ENCODE results near the gene PRXL2B.

Gene PRXL2B

DNA sequence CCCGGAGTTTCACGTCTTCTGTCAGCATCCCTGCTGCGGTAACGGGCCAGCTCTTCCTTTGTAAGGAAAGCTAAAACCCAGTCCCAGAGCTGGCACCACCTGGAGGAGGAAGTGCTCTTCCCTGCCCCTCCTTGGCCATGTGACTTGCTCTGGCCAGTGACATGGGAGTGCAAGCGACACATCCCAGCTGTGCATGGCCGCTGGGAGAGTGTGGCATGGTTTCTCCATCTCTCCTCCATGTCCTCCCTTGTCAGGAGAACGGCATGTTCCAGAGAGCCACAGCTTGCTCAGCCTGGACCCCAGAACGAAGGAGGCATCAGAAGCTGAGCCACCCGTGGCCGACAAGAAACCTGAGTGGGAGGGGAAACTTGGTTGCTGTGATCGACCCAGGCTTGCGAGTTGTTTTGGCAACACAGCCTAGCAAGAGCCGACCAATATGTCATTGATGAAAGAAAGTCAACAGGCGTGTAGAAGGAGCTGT lies 2.7 kb upstream of the PRXL2B start:
- DNase-seq (ENCODE audit: insufficient read length, low spot score) (no peak), FAIRE-seq (no peak)

DNA sequence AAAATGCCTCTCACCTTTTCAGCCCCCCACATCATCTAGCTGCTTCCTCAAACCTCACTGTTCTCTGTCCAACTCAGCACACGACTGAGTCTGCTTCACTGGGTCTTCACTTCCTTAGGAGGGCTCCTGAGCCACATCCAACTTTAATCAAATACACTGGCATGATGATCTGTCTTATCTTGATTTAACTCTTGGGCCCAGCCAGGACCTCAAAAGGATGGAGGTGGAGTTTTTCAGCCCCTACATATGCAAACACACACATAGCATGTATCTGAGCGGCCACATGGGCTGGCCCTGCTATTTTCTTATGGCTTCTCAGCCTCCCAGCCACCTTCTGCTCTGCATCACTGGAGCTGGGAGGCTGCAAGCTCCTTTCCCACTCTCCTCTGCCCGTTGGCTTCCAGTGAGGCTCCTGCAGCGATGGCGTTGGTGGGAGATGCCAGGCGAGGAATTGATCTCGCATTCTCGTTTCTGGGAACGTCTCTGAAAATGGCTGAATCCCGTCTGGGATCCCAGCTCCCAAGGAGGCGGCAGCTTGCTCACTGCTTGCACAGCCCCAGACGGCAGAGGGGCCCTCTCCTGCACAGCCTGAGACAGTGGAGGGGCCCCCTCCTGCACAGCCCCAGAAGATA lies 1.8 kb upstream of the PRXL2B start:
- FAIRE-seq: no peak
- no peak for DNase-seq (ENCODE audit: insufficient read length, low spot score)

DNA sequence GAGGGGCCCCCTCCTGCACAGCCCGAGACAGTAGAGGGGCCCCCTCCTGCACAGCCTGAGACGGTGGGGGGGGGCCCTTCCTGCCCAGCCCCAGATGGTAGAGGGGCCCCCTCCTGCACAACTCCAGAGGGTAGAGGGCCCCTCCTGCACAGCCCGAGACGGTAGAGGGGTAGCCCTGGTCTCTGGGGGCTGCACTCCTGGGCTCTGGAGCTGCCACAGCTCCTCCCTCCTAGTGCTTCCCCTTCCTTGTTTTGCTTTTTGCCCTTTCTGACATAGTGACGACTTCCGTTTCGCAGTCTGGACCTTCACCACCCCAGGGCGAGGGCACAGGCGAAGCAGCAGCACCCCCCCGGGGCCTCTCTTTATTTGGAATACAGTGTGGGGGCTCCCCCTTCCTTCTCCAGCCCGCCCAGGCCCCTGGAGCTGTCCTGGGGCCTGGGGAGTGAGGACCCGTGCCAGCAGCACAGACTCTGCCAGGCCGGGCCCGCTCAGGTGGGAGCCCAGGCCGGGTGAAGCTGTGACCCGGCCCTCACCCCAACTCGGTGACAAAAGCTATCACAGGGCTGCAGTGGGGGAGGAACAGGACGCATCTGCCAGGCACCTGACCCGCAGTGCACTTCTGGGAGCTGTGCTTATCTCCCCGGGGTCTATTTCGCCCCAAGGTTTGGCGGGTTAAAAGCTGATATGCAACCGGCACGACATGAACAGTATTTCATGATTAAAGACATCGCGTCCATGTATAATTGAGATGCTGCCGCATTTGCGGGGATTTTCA lies 1.1 kb upstream of the PRXL2B start:
- DNase-seq (ENCODE audit: insufficient read length, low spot score) (peak; percentile 55), FAIRE-seq (peak; percentile 77)

DNA sequence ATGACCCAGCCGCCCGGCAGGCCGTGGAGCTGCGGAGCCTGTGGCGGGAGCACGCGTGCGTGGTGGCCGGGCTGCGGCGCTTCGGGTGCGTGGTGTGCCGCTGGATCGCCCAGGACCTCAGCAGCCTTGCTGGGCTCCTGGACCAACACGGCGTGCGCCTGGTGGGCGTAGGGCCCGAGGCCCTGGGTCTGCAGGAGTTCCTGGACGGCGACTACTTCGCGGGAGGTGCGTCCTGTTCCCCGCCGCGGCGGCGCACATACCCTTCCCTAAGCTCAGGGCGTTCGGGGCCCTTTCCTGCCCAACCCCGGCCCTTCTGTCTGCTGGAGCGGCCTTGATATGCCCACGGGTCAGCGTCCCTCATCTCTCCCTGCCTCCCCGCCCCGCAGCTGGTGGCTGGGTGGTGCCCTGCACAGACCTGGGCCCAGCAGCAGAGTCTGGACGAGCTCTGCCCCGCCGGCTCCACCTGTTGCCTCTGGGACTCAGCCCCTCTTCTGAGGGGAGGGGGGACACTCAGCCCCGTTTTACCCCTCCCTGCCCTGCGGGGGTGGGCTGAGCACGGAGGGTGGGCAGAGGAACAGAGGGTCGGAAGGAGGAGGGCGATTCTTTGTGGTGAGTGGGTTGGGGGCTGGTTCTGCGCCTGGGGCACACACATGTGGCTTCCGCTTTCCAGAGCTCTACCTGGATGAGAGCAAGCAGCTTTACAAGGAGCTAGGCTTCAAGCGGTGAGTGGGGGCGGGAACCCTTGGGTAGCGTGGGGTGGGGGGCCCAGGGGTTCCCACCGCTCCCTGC lies 688 bp downstream of the PRXL2B start:
- DNase-seq (ENCODE audit: insufficient read length, low spot score): no peak
- no peak for FAIRE-seq

DNA sequence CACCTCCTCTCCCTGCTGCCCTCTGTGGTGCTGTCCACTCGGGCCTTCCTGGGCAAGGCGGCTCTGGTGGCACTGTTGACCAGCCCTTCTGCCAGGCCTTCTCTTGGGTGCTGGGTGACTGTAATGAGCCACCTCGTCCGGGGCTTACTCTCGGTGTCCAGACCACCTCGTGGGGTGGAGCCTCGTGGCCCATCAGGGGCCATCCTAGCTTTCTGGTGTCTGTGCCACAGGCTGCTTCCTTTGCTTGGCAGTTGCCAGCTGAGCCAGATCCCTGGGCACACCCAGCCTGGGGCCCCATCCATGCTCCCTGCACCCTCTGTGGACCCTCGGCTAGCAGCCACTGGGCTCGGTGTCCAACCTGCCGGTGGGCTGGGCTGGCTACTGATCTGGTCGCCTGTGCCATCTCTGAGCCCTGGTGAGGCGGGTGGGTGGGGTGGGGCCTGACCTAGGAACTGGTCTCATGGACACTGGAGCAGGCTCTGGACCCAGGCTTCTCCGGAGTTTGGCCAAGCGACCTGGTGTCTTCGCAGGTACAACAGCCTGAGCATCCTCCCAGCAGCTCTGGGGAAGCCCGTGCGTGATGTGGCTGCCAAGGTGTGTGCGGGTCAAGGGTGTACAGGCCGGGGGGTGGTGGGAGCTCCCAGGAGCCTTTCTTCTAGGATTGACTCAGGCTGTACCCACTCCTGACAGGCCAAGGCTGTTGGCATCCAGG lies 1.4 kb downstream of the PRXL2B start:
- FAIRE-seq: no peak
- DNase-seq (ENCODE audit: insufficient read length, low spot score): no peak

DNA sequence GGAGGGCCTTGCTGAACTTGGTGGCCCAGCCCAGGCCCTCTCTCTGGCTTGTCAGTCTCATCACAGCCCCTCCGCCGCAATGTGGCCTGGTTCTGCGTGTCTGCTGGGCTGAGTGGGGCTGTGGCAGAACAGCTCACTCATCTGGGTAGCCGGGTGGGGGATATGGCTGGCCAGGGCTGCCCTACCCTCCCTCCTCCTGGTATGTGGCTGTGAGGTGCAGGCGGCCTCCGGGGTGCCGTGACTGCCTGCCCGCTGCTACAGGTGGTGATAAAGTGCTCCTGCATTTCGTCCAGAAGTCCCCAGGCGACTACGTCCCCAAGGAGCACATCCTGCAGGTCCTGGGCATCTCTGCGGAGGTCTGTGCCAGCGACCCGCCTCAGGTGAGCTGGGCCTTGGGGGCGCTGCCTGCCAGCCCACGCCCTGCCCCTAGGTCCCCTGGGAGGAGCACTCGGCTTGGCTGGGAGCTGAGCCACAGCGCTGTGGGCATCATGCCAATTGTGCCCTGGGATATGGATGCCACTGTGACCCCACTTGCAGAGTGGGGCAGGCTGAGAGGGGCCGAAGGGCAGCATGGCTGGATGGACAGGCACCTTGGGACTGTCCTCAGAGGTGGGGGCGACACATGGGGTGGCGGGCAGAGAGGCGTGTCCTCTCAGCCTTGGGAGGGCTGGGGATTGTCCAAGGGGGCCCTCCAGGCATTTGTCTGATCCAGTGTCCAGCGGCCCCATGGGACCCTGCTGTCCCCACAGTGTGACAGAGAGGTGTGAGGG lies 2.3 kb downstream of the PRXL2B start:
- FAIRE-seq: no peak
- DNase-seq (ENCODE audit: insufficient read length, low spot score): no peak

GRCh38 chr1:2589431-2590232 lies 3.1 kb downstream of the PRXL2B start:
- DNase-seq (ENCODE audit: insufficient read length, low spot score) (no peak), FAIRE-seq (no peak)

DNA sequence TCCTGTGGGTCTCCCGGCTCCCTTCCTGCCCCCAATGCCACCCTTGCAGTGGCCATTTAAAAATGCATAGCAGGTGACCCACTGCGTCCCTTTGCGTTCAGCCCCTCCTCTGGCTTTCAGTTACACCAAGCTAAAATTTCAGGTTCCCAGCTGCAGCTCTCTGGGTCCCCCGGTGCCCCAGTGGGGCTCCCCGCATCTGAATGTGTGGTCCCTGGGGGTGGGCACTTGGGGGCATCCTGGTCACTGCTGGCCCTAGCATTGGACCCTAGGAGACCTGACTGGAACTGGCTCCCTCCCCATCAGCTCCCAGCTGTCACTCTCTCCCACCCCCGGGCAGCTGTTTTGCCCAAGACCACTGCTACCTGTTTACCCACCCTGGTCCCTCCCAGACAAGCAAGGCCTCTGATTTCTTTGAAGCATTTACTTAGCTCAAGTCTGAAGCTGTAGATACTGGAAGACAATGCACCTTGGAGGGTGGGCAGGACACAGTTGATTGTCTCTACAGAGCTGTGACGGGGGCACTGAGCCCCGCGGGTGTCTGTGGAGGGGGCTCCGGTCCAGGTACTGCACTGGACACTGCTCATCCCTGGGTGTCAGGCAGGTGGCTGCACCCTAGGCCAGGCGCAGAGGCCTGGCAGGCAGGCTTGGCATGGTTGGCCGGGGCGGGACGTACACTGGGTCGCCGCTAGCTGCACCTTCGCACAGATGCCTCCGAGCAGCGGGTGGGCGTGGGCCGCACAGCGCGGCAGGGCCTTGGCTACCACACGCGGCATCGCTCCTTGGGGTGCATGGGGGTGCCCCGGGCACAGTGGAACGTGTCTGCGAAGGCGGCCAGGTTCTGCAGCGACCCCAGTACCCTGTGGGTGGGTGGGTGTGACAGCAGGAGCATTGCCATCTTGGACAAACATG lies 3.9 kb downstream of the PRXL2B start:
- no peak for FAIRE-seq
- no peak for DNase-seq (ENCODE audit: insufficient read length, low spot score)

DNA sequence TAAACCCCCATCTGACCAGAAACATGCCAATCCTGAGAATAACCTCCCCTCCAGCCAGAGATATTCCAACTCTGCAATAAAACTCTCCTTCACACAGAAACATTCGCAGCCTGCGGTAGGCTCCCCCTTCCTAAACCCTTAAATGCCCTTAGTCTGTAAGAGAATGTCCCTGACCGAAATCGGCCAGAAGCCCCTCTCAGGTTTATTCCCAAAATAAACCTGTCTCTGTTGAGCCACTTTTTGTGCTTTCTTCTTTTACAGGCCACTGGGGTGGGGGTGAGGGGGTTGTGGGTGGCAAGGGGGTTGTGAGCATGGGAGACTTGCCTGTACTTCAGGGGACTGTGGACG lies 4.6 kb downstream of the PRXL2B start:
- FAIRE-seq: no peak
- DNase-seq (ENCODE audit: insufficient read length, low spot score): no peak

DNA sequence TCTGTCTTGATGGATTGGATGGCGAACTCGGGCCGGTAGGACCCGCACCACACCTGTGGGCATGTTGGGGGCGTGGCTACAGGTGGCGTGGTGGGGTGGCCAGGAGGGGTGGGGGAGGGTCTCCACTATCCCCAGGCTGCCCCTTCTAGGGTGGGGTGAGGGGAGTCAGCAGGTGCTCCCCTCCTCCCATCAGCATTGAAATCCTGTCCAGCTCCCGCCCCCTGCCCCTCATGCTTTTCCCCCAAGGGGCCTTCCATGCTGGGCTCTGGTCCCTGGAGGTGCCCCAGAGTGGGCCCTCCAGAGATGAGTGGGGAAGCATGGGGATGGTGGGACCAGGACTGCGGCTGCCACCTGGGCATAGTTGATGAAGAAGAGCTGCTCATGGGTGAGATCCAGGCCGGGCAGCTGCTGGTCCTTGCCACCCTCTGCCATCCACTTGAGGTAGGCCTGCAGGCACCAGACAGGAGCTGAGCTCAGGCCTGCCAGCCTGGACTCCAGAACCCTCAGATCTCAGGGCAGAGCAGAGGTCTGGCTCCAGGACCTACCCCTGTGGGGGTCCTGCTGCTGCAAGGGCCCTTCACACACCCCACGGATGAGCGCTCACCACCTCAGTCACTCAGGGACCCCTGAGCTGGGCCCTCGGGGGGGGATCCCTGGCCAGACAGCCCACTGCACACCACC lies 5.1 kb downstream of the PRXL2B start:
- DNase-seq (ENCODE audit: insufficient read length, low spot score): no peak
- FAIRE-seq: no peak

DNA sequence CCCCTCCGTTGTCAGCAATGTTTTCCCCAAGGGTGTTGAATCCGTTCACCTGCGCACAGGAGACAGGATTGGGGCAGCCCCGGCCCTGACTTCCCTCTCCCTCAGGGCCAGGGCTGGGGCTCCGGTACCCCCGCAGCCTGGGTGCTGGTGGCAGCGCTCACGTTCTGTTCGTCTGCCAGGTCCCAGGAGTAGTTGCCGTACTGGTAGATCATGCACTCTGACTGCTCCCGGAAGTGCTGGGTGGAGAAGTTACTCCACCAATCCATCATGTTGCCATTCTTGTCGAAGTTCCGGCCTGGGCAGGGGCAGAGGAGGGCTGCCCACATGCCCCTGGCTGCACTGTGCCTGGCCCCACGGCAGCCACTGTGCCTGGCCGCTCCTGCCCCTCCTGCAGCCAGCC lies 6.1 kb downstream of the PRXL2B start:
- no peak for DNase-seq (ENCODE audit: insufficient read length, low spot score)
- no peak for FAIRE-seq

DNA sequence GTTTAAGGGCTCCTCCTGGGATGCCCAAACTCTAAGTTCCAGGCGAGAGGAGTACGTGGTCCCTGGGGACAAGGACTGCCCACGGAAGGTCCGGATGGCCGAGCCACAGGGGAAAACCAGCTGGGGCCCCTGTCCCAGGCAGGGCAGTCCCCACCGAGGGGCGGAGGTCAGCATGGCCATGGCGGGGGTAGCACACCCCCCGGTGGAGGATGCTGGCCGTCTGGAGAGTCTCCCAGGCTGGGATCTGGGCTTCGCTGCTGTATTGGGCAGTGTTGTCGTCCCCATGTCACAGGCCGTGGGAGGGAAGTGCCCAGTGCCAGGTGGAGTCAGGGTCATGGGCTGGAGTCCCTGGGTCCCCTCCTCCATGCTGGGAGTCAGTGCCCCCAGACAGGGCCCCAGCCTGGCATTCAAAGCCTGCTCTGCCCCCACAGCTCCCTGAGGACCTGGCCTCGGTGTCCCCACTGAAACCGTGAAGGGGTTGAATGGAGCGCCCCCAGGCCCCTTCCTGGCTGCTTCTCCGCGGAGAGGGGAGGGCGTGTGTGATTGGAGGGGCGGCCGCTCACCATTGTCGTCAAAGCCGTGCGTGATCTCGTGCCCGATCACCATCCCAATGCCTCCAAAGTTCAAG lies 6.8 kb downstream of the PRXL2B start:
- DNase-seq (ENCODE audit: insufficient read length, low spot score): no peak
- FAIRE-seq: no peak

- DNase-seq (ENCODE audit: insufficient read length, low spot score) (peak; percentile 25), FAIRE-seq (no peak)
Measured at GRCh38 chr1:2594001-2594640, 7.5 kb downstream of the PRXL2B start.

DNA sequence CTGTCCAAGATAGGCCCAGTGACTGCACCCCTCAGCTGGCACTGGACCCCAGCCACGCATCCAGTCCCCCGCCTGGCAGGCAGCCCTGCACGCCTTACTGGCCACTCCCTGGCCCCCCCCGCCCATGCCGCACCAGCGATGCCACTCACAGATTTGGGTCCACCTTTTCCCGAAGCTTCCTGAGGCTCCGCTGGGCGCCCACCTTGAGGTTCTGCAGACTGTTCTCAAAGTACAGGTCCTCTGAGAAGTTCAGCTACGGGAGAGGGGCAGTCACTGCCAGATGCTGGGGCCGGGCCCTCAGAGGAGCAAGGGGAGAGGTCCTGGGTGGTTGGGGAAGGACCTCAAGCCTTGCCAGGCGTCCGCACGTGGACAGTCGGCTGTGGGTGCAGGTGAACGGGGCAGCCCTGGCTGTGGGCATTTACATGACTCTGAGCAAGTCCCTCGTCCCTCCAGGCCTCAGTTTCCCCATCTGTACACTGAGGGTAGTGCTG lies 8.1 kb downstream of the PRXL2B start:
- FAIRE-seq: no peak

DNA sequence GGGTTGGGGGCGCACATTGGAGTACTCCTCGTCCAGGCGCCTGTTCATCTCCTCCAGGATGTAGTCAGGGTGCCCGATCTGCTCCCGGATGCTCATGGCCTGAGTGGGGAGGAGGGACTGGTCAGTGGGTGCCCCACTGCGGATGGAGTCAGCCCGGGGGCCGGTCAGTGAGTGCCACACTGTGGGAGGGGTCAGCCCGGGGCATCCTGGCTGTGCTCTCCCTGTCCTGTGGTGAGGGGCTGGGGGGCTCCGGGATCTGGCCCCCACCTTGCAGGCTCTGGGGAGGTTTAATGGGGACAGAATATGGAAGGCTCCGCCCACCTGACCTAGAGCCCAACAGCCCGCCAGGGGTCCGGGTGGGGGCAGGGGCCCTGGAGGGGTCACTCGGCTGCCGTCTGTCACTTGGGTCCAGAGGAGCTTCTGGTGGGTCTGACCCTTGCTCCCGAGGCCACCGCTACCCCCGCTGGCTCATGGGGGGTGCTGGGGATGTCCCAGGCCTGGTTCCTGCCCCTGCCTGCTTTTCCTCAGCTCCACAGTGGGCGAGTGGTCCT lies 8.8 kb downstream of the PRXL2B start:
- FAIRE-seq: no peak

More for the DNA sequence above, 8.1 kb downstream of the PRXL2B start:
- no peak for DNase-seq (ENCODE audit: insufficient read length, low spot score)

DNA sequence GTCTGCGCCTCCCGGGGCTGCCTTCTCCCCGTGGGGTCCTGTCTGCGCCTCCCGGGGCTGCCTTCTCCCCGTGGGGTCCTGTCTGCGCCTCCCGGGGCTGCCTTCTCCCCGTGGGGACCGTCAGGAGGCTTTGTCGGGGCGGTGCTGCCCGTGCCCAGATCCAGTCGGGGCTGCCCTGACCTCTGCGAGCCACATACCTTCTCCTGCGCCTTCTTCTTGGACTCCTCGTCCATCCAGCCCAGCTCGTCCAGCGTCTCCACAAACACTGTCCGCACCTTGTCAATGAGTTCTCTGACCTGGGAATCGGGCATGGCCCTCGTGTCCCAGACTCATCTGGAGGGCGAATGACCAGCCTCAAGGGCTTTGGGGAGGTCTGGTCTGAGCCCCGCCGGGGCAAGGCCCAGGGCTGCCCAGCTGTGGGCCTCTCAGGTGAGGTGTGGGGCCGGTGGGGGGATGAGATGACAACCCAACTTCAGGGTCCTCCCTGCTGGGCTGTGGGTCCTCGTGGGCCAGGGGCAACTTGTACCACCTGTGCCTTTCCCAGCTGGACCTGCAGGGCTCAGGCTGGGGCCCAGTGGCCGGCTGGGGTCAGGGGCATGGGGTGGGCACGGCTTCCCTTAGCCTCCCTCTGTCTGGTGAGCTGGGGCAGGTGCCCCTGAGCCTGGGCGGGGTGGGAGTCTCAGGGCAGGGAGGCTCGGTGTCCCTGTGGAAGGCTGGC lies 9.4 kb downstream of the PRXL2B start:
- FAIRE-seq (no peak), DNase-seq (ENCODE audit: insufficient read length, low spot score) (no peak)

More for the DNA sequence above, 8.8 kb downstream of the PRXL2B start:
- DNase-seq (ENCODE audit: insufficient read length, low spot score): no peak
